Natural killer cell (primary cell): Measurements from ENCODE around the gene UBR4. TPM values are rescaled to one million over a fixed set of nuclear protein-coding genes. Genes with fewer than 3 reads are reported as not detected.

ENCODE experiments used
- ATAC-seq, 3 donors: fragments of 150-1000 bp in 2 of 3; fragments of 200-7000 bp in 1 of 3; cut with Tn5 transposase; 1 replicate in 1 of 3; 2 replicates in 2 of 3; pipeline ENCODE4 v1.10.0; 2021; ENCODE audit warnings: mild to moderate bottlenecking in 2 of 3, moderate library complexity in 2 of 3
- DNase-seq, 2 donors: peaks; one replicate each; pipeline versions ENCODE4 v3.0.0 to v3.0.0-alpha.2; 2013 to 2021; ENCODE audit warnings: mixed read lengths in 1 of 2
- H3K27ac ChIP-seq: one replicate; pipeline ENCODE4 v1.5.1; 2013; ENCODE audit warnings: mild to moderate bottlenecking, low read length
- H3K27me3 ChIP-seq: one replicate; pipeline ENCODE4 v1.6.1; 2013; ENCODE audit warnings: low read length; ENCODE audit not compliant: control insufficient read depth, insufficient read depth
- H3K36me3 ChIP-seq: one replicate; pipeline ENCODE4 v1.6.1; 2013; ENCODE audit warnings: low read length; ENCODE audit not compliant: control insufficient read depth, insufficient read depth
- H3K4me1 ChIP-seq: one replicate; pipeline ENCODE4 v1.6.1; 2013; ENCODE audit warnings: low read length; ENCODE audit not compliant: control insufficient read depth, insufficient read depth
- H3K4me3 ChIP-seq: one replicate; pipeline ENCODE4 v1.5.1; 2013; ENCODE audit warnings: low read length
- H3K9me3 ChIP-seq: one replicate; pipeline ENCODE4 v1.6.1; 2013; ENCODE audit warnings: low read length; ENCODE audit not compliant: control insufficient read depth, insufficient read depth
- H3K27ac Mint-ChIP-seq, 2 donors: one replicate each; pipeline ENCODE4 v1.8.0; 2022; ENCODE audit warnings: mild to moderate bottlenecking in 2 of 2, mixed read lengths in 2 of 2, moderate library complexity in 1 of 2
- H3K27me3 Mint-ChIP-seq, 2 donors: one replicate each; pipeline ENCODE4 v1.8.0; 2022; ENCODE audit warnings: low read depth in 2 of 2, mixed read lengths in 2 of 2
- H3K36me3 Mint-ChIP-seq: one replicate; pipeline ENCODE4 v1.8.0; 2022; ENCODE audit warnings: mixed read lengths
- H3K4me1 Mint-ChIP-seq, 2 donors: one replicate each; pipeline ENCODE4 v1.8.0; 2022; ENCODE audit warnings: mixed read lengths in 2 of 2
- H3K4me3 Mint-ChIP-seq: one replicate; pipeline ENCODE4 v1.8.0; 2022; ENCODE audit warnings: mild to moderate bottlenecking, moderate library complexity, mixed read lengths
- H3K9me3 Mint-ChIP-seq, 2 donors: one replicate each; pipeline ENCODE4 v1.8.0; 2022; ENCODE audit warnings: mixed read lengths in 2 of 2
- WGBS: methylation state at CpG from one replicate; pipeline ENCODE4 v1.1.7; 2013; ENCODE audit warnings: missing lambda C conversion rate; ENCODE audit not compliant: insufficient coverage; 5-methylcytosine and 5-hydroxymethylcytosine counted together
- intact Hi-C: fragments of 100-400 bp; cut with micrococcal nuclease; formaldehyde crosslinking; loops from one replicate; pipeline ENCODE4 v1.14.2; 2022
- total RNA-seq, 4 donors: library from RNA; stranded (reverse); fragments of 120-200 nt in 1 of 4; gene quantifications; one replicate each; pipeline versions ENCODE4 v1.2.3 to v1.2.4, GENCODE V29; 2013 to 2022
- TF ChIP-seq, protein P1 (sequence below): fragments of 200-600 bp; IDR thresholded peaks from one replicate; pipeline ENCODE4 v1.8.0; 2022; ENCODE audit warnings: antibody characterized with exemption

Gene UBR4
- total RNA-seq, 3 donors from 2014 or later (not counting 1 experiment from before 2014, with no cell fraction given): 139 to 178 (median 158) TPM

DNA sequence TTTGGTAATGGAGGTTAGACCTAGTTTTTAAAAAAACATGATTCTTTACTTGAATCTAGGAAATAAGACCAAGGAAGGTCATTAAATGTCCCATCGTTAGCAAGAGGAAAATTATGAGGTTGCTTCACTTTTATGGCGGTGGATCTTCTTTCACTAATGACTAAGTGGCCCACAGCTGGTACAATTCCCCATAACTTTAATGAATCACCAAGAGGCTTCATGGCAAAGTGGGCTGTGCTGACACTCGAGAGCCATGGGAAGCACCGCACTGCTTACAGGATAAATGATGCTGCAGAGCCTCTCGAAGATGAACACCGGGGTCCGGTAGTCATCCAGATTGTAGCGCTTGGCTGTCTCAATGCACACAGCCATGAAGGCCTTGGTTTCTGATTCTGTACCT is 108.8 kb downstream of the UBR4 start:
- Mint-ChIP-seq H3K4me3 (no peak overlapping the region), H3K36me3 (peaks cover 24% of the 10 kb centered on the region), H3K9me3 (no peaks in the 10 kb centered on the region), H3K4me1 (no peaks in the 10 kb centered on the region), H3K27ac (no peak overlapping the region), H3K27me3 (no peaks in the 10 kb centered on the region)
- Histone ChIP-seq H3K9me3 (no peaks in the 10 kb centered on the region), H3K36me3 (peaks cover 89% of the 10 kb centered on the region), H3K4me3 (no peak overlapping the region), H3K27ac (no peak overlapping the region), H3K27me3 (no peaks in the 10 kb centered on the region), H3K4me1 (no peaks in the 10 kb centered on the region)
- TF ChIP-seq, protein P1, sequence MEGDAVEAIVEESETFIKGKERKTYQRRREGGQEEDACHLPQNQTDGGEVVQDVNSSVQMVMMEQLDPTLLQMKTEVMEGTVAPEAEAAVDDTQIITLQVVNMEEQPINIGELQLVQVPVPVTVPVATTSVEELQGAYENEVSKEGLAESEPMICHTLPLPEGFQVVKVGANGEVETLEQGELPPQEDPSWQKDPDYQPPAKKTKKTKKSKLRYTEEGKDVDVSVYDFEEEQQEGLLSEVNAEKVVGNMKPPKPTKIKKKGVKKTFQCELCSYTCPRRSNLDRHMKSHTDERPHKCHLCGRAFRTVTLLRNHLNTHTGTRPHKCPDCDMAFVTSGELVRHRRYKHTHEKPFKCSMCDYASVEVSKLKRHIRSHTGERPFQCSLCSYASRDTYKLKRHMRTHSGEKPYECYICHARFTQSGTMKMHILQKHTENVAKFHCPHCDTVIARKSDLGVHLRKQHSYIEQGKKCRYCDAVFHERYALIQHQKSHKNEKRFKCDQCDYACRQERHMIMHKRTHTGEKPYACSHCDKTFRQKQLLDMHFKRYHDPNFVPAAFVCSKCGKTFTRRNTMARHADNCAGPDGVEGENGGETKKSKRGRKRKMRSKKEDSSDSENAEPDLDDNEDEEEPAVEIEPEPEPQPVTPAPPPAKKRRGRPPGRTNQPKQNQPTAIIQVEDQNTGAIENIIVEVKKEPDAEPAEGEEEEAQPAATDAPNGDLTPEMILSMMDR: no peak
- intact Hi-C loops: no loop called here
- ATAC-seq (no peak), DNase-seq (no peak)
- 97% methylated on average over 8 of the region's 8 CpGs for WGBS

DNA sequence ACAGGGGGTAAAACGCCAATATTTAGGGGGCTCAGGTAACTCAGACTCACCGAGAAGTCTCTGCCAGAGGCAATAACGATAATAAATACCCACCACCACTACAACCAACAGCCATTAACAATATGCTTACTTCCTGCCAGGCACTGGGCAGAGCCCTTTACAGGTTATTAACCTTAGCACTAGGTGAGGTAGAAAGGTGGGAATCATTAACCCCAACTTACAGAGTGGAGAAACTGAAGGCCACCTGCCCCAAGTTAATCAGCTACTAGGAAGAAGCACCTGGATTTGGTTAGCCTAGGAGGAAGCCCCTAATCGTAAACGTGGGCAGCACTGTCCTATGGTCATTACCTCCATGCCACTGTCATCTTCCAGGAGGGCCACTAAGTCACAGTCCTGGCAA is 110.0 kb downstream of the UBR4 start:
- Mint-ChIP-seq H3K4me1 (no peaks in the 10 kb centered on the region), H3K4me3 (no peak overlapping the region), H3K9me3 (no peaks in the 10 kb centered on the region), H3K27ac (no peak overlapping the region), H3K27me3 (no peaks in the 10 kb centered on the region), H3K36me3 (peaks cover 19% of the 10 kb centered on the region)
- H3K27ac ChIP-seq: no peak overlapping the region
- TF ChIP-seq, protein P1: no peak
- 98% methylated on average over 5 of the region's 5 CpGs for whole genome bisulfite sequencing
- no peak overlapping the region for H3K4me3 ChIP-seq
- no peaks in the 10 kb centered on the region for H3K27me3 ChIP-seq
- no peaks in the 10 kb centered on the region for H3K9me3 ChIP-seq
- intact Hi-C loops: no loop called here
- no peaks in the 10 kb centered on the region for H3K4me1 ChIP-seq
- ATAC-seq (no peak), DNase-seq (no peak)
- H3K36me3 ChIP-seq: peaks cover 89% of the 10 kb centered on the region

DNA sequence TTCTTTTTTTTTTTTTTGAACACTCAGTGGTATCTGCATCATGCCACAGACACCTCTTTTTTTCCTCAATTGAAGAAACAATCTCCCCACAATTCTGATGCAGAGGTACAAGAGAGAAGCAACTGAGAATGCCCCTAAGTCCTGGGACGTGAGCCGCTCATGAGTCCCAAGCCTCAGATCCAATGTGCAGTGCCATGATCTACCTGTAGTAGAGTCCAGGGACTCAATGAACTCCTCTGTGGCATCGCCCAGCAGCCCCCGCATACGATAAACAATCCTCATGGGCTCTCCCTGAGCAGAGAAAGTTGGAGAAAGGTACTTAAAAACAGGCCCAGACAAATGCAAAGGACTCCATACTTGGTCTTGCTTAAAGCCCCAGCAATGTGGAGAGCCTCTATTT is 113.1 kb downstream of the UBR4 start:
- TF ChIP-seq, protein P1: no peak
- WGBS: 97% methylated on average over 5 of the region's 5 CpGs
- peaks cover 5% of the 10 kb centered on the region for H3K36me3 Mint-ChIP-seq
- H3K9me3 ChIP-seq: no peaks in the 10 kb centered on the region
- H3K4me3 ChIP-seq: no peak overlapping the region
- no peaks in the 10 kb centered on the region for H3K9me3 Mint-ChIP-seq
- H3K4me1 ChIP-seq: no peaks in the 10 kb centered on the region
- intact Hi-C loops: no loop called here
- H3K27me3 Mint-ChIP-seq: no peaks in the 10 kb centered on the region
- H3K4me1 Mint-ChIP-seq: no peaks in the 10 kb centered on the region
- H3K27me3 ChIP-seq: no peaks in the 10 kb centered on the region
- peaks cover 97% of the 10 kb centered on the region for H3K36me3 ChIP-seq
- no peak overlapping the region for H3K4me3 Mint-ChIP-seq
- H3K27ac ChIP-seq: no peak overlapping the region
- no peak overlapping the region for H3K27ac Mint-ChIP-seq
- no peak for ATAC-seq
- DNase-seq: no peak

DNA sequence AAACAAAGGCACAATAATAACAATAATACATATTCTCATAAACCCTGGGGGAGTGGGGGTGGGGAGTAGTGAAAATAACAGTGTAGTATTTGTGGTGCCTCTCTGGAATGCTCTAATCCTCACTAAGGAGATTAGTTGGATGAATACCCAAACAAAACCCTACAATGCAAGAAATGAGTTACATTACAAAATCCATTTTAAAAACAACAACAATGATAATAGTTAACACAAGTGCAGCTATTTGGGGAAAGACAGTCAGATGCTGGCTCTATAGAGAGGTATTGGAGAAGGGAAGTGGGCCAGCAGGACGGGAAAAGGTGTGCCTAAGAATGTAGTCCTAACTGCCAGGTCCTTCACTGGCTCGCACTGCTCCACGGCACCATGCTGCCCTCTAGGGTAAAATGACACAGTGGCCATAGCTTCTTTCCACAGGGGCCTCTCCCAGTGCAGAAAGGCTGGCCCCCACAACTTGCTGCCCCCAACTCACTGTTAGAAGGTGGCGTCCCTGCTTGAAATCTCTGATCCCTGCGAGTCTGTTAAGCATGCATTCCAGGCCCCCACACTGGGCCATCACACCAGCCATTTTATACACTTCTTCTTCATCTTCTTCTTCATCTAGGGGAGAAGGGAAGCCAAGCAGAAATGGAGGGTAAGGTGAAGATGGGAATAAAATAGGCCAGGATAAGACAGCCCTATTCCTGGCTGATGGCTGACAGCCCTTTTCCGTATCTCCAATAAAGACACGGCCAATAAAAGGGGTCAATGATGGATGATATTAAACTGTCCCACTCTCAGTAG is 113.8 kb downstream of the UBR4 start:
- ATAC-seq (no peak), DNase-seq (peak in 1 of 2 donors; percentile 49)
- WGBS: 95% methylated on average over 7 of the region's 7 CpGs
- Histone ChIP-seq H3K4me1 (no peaks in the 10 kb centered on the region), H3K9me3 (no peaks in the 10 kb centered on the region), H3K27ac (no peak overlapping the region), H3K27me3 (no peaks in the 10 kb centered on the region), H3K4me3 (no peak overlapping the region), H3K36me3 (peaks cover 98% of the 10 kb centered on the region)
- Mint-ChIP-seq H3K27ac (no peak overlapping the region), H3K27me3 (no peaks in the 10 kb centered on the region), H3K9me3 (no peaks in the 10 kb centered on the region), H3K4me3 (no peak overlapping the region), H3K36me3 (peaks cover 5% of the 10 kb centered on the region), H3K4me1 (no peaks in the 10 kb centered on the region)
- TF ChIP-seq, protein P1: no peak
- intact Hi-C loops: no loop called here
